HG03108 (cell line): ENCODE measurements around the gene RAB17.

Source experiments
- ATAC-seq: cut with Tn5 transposase; IDR thresholded peaks from one replicate; pipeline ENCODE4 v1.9.1; 2021; ENCODE audit warnings: moderate library complexity; ENCODE audit not compliant: unreplicated experiment

Gene RAB17

DNA sequence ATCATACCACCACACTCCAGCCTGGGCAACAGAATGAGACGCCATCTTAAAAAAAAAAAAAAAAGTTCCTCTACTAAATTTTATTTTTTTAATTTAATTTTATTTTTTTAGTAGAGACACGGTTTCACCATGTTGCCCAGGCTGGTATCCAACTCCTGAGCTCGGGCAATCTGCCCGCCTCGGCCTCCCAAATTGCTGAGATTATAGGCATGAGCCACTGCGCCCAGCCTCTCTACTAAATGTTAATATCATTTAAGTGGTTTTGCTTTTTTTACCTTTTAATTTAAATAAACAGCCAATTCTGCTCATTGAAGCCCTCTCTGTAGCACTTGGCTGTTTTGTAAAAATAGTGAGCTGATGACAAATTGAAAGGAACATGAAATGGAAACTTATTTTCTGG, 9.2 kb downstream of the RAB17 start:
- ATAC-seq = no peak

DNA sequence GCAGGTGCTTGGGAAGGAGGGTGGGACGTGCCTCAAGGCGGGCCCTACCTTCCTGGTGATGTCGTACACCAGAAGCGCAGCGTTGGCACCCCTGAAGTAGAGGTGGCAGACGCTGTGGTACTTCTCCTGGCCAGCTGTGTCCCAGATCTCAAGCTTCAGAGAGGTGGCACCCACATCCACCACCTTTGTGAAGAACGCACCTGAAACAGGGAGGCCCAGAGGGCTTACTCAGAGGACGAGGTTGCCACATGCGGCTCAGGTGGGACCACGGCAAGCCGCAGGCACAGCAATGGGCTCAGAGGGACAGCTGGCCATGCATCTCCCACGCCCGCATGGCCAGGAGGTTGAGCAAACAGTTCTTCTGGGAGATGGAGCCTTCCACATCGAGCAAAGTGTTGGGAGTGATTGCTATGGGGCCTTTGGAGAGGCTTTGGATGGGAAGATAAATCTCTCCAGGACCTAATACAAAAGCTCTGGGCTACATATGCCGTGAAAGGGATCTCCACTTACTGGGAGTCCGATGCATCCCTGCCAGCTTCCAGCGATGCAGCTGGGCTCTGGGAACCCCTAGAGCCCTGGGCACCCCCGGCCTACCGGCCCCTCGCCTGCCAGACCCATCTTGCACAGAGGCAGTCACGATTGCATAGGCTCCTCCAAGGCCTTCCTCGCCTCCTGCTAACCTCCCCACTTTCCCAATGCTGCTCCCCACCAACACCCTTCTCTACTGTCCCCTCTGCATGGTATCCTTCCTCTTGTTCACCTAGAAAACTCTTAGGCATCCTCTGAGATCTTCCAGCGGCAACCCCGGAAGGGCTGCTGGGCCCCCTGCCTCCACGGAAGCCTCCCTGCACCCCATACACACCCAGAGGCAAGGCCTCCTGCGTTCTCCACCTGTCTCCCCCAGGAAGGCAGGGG, 12.3 kb downstream of the RAB17 start:
- ATAC-seq = no peak

DNA sequence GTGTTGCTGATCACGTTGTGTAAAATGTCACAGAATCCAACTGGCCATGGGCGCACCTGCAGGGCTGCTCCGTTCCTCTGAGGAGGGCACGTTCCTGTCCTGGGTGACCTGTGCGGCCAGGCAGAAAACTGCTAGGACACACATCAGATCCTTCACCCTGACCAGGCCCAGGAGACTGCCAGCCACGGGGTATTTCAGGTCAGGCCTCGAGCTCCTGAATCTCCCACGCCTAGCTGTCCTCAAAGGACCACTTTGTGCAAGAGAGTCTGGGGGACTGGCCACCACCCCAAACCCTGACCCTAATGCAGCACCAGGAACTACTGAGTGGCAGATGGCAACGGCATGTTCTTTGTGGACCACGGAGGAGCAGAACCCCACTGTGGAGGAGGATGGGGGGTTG, 13.1 kb downstream of the RAB17 start:
- no peak for ATAC-seq

DNA sequence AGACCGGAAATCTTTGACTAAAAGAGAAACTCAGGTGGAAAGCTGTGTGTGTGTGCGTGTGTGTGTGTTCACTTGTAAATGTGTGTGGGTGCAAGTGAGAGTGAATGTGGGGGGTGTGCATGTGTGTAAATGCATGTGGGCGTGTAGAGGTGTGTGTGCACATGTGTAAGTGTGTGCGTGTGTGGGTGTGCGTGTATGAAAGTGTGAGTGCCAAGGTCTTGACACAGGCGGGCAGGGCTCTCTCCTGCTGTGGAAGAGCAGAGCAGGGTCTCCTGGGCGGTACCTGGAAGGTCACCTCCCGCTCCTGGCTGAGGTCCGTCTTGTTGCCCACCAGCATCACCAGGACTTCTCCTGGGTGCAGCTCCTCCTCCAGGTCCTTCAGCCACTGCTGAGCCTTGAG, 13.6 kb downstream of the RAB17 start:
- ATAC-seq = no peak

GRCh38 chr2:237575869-237576862, 14.4 kb downstream of the RAB17 start:
- no peak for ATAC-seq

- no peak for ATAC-seq
Measured at GRCh38 chr2:237574894-237575868, 15.4 kb downstream of the RAB17 start.

DNA sequence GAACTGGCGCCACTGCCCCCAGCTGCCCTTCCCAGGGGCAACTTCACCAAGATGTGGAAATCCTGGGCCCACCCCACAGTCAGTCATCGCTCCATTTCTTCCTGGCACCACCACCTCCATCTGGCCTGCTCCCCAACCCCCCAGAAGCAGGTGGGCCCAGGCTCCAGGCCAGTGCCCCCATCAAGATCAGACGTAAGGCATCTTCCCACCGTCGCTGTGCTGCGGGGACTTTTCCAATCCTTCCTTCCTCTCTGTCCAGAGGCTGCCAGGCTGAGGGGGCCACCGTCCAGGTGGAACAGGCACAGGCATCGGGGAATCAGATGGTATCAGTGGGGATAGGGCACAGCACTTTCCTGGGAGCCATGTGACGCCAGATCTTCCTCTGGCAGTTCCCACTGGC, 16.1 kb downstream of the RAB17 start:
- ATAC-seq = no peak

DNA sequence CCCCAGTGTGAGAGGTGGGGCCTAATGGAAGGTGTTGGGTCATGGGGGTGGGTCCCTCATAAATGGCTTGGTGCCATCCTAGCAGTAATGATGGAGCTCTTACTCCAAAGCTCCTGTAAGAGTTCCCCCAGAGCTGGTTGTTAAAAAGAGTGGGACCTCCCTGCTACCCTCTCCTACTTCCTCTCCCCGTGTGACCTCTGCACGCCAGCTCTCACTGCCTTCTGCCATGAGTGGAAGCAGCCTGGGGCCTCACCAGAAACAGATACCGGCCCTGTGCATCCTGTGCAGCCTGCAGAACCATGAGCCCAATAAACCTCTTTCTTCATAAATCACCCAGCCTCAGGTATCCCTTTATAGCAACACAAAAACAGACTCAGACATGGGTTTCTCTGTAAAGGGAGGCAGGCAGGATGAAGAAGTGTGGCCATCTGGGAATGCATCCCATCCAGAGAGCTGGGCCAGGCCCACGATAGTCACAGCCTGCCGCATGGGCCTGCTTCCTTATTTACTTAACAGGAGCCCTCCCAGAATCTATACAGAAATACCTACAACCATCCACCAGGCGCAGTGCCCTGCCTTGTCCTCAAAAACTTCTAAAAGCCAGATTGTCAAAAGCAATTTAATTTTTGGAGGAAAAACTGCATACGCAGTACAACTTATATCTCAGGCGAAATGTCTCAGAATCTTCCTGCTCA, 16.7 kb downstream of the RAB17 start:
- no peak for ATAC-seq

DNA sequence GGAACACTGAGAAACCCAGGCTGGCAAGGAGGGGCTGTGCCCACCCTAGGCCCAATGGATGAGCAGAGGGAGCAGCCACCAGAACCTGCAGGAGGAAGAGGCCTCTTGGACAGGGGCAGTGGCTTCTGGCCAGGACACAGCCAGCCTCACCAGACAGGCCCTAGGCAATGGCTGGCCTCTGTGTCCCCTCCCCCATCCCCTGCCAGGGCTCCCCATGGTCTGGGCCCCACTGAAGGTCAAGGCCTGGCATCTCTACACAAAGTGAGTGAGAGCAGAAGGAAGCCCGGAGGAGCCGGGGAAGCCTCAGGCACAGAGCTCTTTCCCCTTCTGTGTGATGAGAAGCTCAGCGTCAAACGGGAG, 17.8 kb downstream of the RAB17 start:
- no peak for ATAC-seq

DNA sequence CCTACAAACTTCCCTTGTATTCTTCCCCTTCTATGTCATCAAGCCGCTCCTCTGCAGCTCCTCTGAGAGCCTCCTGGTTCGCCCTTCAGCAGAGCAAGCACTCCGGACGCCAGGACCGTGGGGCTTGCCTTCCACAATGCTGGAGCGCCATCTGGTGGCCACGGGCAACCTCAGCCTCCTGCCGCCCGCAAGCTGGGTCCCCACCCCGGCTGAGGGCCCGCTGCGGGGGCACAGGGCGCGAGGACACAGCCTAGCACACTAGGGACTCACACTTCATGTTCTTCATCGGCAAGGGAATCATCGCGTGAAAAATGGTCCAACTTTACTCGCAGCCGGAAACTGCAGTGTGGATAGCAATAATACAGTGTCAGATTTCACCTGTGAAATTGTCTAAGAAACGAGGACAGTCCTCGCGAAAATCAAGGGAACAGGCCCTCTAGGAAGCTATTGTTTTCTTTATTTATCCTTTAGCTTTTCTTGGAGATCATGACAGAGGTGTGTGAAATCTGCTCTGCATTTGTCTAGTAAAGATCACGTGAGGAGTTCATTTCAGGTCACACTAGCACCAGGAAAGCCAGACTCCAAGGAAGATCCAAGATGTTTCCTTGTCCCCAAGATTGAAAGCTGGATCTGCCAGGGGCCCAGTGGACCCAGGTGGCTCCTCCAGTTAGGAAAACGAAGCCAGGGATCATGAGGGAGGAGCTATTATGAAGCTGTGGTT, 18.4 kb downstream of the RAB17 start:
- peak; percentile 92 for ATAC-seq

DNA sequence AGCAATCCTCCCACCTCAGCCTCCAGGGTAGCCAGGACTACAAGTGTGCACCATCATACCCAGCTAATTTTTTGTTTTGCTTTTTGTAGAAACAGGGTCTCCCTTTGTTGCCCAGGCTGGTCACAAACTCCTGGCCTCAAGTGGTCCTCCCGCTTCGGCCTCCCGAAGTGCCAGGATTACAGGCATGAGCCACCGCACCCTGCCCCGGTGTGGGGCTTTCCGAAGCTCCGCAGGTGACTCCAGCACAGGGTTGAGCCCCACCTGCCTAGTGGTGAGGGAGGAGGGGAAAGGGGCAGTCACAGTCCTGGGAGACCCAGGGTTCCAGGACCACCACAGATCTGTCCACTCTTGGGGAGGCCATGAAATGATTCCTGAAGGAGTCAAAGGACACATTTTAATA, 19.0 kb downstream of the RAB17 start:
- ATAC-seq = no peak

DNA sequence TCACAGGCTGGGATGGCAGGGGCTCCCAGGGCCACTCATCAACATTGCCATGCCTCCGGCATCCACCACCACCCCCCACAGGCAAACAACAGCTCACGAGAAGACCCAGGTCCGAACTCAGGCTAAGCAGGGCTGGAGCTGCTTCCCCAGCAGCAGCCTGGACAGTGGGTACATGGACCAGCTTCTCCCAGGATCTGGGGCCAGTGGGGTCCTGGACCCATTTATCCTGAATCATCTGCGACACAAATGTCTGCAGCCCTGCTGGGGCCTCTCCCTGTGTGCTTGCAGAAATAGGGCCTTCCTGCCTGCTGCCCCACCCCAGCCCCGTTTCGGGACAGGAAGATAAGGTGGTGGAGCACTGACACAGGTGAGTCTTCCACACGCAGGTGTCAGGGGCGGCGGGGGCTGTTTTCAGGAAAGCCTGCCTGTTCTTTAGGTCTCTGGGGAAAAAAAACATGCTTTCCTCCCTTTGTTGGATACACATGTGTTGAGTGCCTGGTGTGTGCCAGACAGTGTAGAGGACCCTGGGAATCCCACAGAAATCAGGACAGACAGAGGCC, 19.7 kb downstream of the RAB17 start:
- ATAC-seq = no peak

DNA sequence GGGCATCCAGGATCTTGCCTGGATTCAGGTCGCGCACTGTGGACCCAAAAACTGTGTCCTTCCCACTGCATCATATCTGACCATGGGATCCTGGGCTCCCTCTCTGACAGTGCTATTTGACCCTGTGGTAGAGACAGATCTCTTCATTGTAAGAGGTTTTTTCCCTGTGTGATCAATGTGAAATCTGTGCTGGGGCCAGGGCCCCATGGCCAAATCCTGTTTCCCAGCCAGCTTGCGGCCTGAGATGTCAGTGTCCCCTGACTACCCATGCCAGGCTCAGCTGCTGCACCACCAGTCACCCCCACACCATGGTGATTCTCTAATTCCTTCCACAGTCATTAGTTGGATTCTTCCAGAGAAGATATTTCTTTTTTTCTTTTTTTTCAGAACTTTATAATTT, 20.6 kb downstream of the RAB17 start:
- no peak for ATAC-seq

- no peak for ATAC-seq
Measured at GRCh38 chr2:237569041-237569440, 21.5 kb downstream of the RAB17 start.

GRCh38 chr2:237568121-237568660, 22.3 kb downstream of the RAB17 start:
- ATAC-seq = no peak

DNA sequence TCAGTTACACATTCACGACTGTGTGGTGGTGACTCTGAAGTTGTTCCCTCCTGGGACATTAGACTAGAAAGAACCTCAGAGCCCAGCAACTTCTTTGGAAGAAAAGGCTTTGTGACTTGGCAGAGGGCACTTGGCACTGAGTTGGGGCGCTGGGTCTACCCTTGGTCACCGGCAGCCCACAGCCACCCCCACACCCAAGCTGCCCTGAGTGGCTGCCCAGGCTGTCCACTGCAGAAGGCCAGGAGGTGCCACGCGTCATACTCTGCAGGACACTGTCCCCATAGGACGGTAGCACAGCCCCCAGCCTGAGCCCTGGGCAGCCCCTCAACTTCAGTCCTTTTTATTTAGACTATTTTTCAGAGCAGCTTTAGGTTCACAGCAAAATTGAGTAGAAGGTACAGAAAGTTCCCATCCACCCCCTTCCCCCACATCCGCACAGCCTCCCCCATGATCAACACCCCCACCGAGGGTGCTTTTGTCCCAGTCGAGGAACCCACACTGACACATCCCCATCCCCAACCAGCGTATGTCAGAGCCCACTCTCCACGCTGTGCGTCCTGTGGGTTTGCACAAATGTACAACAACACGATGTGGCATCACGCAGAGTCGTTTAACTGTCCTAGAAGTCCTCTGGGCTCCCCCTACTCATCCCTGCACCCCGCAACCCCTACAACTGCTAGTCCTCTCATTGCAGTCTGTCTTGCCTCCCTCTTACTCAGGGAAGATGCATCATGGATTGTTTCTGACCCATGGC, 23.1 kb downstream of the RAB17 start:
- ATAC-seq = no peak

DNA sequence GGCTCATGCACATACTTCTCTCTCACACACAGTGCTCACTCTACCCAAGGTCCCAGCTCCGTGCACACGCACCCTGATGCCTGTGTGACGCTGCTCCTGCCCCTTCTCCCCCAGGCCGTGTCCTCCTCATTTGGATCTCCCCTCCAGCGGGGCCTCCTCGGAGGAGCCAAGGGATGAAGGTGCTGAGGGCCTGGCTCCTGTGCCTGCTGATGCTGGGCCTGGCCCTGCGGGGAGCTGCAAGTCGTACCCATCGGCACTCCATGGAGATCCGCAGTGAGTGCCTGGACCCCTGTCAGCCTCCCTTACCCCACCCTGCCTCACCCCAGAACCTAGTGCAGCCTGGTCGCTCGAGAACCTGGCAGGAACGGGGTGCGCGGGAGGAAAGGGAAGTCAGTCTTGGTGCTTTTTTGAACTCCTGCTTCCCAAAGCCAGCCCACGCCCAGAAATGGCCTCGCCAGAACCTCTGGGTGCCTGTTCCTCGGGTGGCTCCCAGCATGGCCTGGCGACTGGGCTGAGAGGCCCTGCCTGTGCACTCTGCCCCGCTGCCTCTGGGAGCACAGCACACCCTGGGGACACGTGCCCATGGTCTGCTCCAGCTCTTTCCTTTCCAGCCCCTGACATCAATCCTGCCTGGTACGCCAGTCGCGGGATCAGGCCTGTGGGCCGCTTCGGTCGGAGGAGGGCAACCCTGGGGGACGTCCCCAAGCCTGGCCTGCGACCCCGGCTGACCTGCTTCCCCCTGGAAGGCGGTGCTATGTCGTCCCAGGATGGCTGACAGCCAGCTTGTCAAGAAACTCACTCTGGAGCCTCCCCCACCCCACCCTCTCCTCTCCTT, 23.9 kb downstream of the RAB17 start, which contains the start of gene PRLH:
TSS of gene PRLH (plus strand) at position 174 of the 835 bp plus-strand sequence. CDS start at position 174, 0 bp downstream.
- no peak for ATAC-seq
